AG04449 (cell line): Measurements from ENCODE around the gene SCUBE1.

Source experiments
- CTCF ChIA-PET: fragments of 350-600 bp; formaldehyde crosslinking; extraction: SDS; loops from one replicate; lab custom pipeline; 2021; ENCODE audit warnings: antibody characterized with exemption; lab: Yijun Ruan, JAX
- POLR2A ChIA-PET: fragments of 400-600, 350-600 bp; formaldehyde crosslinking; extraction: SDS; loops from one replicate; lab custom pipeline; 2020; ENCODE audit warnings: antibody characterized with exemption, inconsistent platforms; lab: Yijun Ruan, JAX
- DNase-seq: peaks from one replicate; pipeline ENCODE4 v3.0.0-alpha.2; 2010; ENCODE audit warnings: low read depth, low spot score
- H3K4me3 ChIP-seq: 2 replicates; pipeline ENCODE4 v1.5.1; 2011; ENCODE audit warnings: low read depth, mild to moderate bottlenecking, control low read depth, low read length
- CTCF ChIP-seq: IDR thresholded peaks from one replicate; pipeline ENCODE4 v1.5.1; 2011; ENCODE audit warnings: mild to moderate bottlenecking, moderate library complexity, low read length, control low read depth, inconsistent platforms; ENCODE audit not compliant: insufficient read depth; ENCODE audit errors: missing control alignments

The SCUBE1 gene

GRCh38 chr22:43337385-43337784, 5.8 kb downstream of the SCUBE1 start:
- POLR2A ChIA-PET: no interaction called here
- DNase-seq: no peak
- no peak for TF ChIP-seq CTCF
- H3K4me3 ChIP-seq: no peak overlapping the region
- CTCF ChIA-PET: interaction anchor here (1.4 to 2.4 kb wide), 2 partner anchors 9 to 63 kb away, joined by 7 to 9 read pairs; no protein-coding TSS in a partner anchor

GRCh38 chr22:43334378-43334777, 8.8 kb downstream of the SCUBE1 start:
- TF ChIP-seq CTCF: no peak
- ChIA-PET POLR2A (no interaction called here), CTCF (interaction anchor here (0.9 kb wide), 2 partner anchors 10 to 61 kb away, joined by 3 read pairs; no protein-coding TSS in a partner anchor)
- no peak for DNase-seq
- H3K4me3 ChIP-seq: no peak overlapping the region

GRCh38 chr22:43333978-43334377, 9.2 kb downstream of the SCUBE1 start:
- CTCF ChIA-PET: interaction anchor here (0.9 kb wide), 1 partner anchor 10 kb away, joined by 3 read pairs; no protein-coding TSS in a partner anchor
- no peak for TF ChIP-seq CTCF
- DNase-seq: no peak
- POLR2A ChIA-PET: no interaction called here
- H3K4me3 ChIP-seq: no peak overlapping the region

- CTCF ChIA-PET: interaction anchor here (1.1 kb wide), 1 partner anchor 14 kb away, joined by 3 read pairs; no protein-coding TSS in a partner anchor
- POLR2A ChIA-PET: no interaction called here
- TF ChIP-seq CTCF: no peak
- DNase-seq: no peak
- H3K4me3 ChIP-seq: no peak overlapping the region
Observed at GRCh38 chr22:43333156-43333555, 10.0 kb downstream of the SCUBE1 start.

- no peak for DNase-seq
- ChIA-PET CTCF (interaction anchor here (1.0 kb wide), 1 partner anchor 13 kb away, joined by 3 read pairs; no protein-coding TSS in a partner anchor), POLR2A (no interaction called here)
Observed at GRCh38 chr22:43331698-43332097, 11.5 kb downstream of the SCUBE1 start.

GRCh38 chr22:43331069-43331451, 12.1 kb downstream of the SCUBE1 start:
- ChIA-PET POLR2A (no interaction called here), CTCF (no interaction called here)
- no peak for DNase-seq
- no peak for TF ChIP-seq CTCF
- no peak overlapping the region for H3K4me3 ChIP-seq

More at GRCh38 chr22:43331698-43332097, 11.5 kb downstream of the SCUBE1 start:
- no peak overlapping the region for H3K4me3 ChIP-seq
- no peak for TF ChIP-seq CTCF
